SK-N-SH (cell line): ENCODE results near the gene SAMD7. TPM values are rescaled to one million over a fixed set of nuclear protein-coding genes. Genes with fewer than 3 reads are reported as not detected.
A peak's percentile ranks its signal among the peaks of the same experiment; 100 is the strongest.

ENCODE experiments used
- CTCF ChIA-PET: fragments of 300-600, 350-600 bp; formaldehyde crosslinking; extraction: SDS; loops from one replicate; lab custom pipeline; 2021; lab: Yijun Ruan, JAX
- POLR2A ChIA-PET: fragments of 350-600 bp; sonication (Branson Sonifier 250); formaldehyde crosslinking; extraction: SDS; loops from one replicate; lab custom pipeline; 2020; ENCODE audit warnings: antibody characterized with exemption, inconsistent platforms; lab: Yijun Ruan, JAX
- DNase-seq: peaks from one replicate; pipeline ENCODE4 v3.0.0; 2012
- H2AFZ ChIP-seq: fragments of 200-600 bp; sonication (generic); 2 replicates; pipeline ENCODE4 v1.8.1; 2016; ENCODE audit warnings: antibody characterized with exemption, mild to moderate bottlenecking, low read depth
- H3F3A ChIP-seq: fragments of 200-600 bp; sonication (generic); replicated peaks from 2 replicates; pipeline ENCODE3; 2016; ENCODE audit warnings: antibody characterized with exemption, mild to moderate bottlenecking; ENCODE audit not compliant: insufficient read depth
- H3K27ac ChIP-seq, 2 experiments: fragments of 200-500 bp in 1 of 2; fragments of 200-600 bp in 1 of 2; sonication (Bioruptor generic) in 1 of 2; sonication (generic), shearing (Covaris generic) in 1 of 2; 2 replicates each; pipeline versions ENCODE4 v1.5.1 to v1.6.1; 2014 to 2016; ENCODE audit warnings: low read depth in 2 of 2, inconsistent platforms in 1 of 2, low read length in 1 of 2, mild to moderate bottlenecking in 1 of 2, mixed read lengths in 1 of 2
- H3K27me3 ChIP-seq: fragments of 200-600 bp; sonication (generic), shearing (Covaris generic); 2 replicates; pipeline ENCODE4 v1.6.1; 2016; ENCODE audit warnings: mixed run types; ENCODE audit not compliant: insufficient read depth
- H3K36me3 ChIP-seq, 2 experiments: fragments of 200-500 bp in 1 of 2; fragments of 200-600 bp in 1 of 2; sonication (Bioruptor generic) in 1 of 2; sonication (generic) in 1 of 2; replicated peaks in 1 of 2; 2 replicates each; pipeline versions ENCODE3 to v1.5.1; 2014 to 2016; ENCODE audit warnings: low read length in 1 of 2, mild to moderate bottlenecking in 1 of 2; ENCODE audit not compliant: insufficient read depth in 2 of 2, control insufficient read depth in 1 of 2
- H3K4me1 ChIP-seq, 2 experiments: fragments of 200-500 bp in 1 of 2; fragments of 200-600 bp in 1 of 2; sonication (Bioruptor generic) in 1 of 2; sonication (generic), shearing (Covaris generic) in 1 of 2; 2 replicates each; pipeline versions ENCODE4 v1.5.1 to v1.6.1; 2014 to 2016; ENCODE audit warnings: low read depth in 1 of 2, low read length in 1 of 2, mixed run types in 1 of 2; ENCODE audit not compliant: insufficient read depth in 2 of 2, control insufficient read depth in 1 of 2
- H3K4me2 ChIP-seq: fragments of 200-600 bp; sonication (generic), shearing (Covaris generic); 2 replicates; pipeline ENCODE4 v1.6.1; 2017; ENCODE audit warnings: mixed run types
- H3K4me3 ChIP-seq, 2 experiments: fragments of 200-500 bp in 1 of 2; fragments of 200-600 bp in 1 of 2; sonication (Bioruptor generic) in 1 of 2; sonication (generic), shearing (Covaris generic) in 1 of 2; 2 replicates each; pipeline versions ENCODE4 v1.5.1 to v1.8.1; 2014 to 2016; ENCODE audit warnings: low read depth in 2 of 2, inconsistent platforms in 1 of 2, low read length in 1 of 2, mild to moderate bottlenecking in 1 of 2, mixed read lengths in 1 of 2, moderate library complexity in 1 of 2
- H3K79me2 ChIP-seq: fragments of 200-600 bp; sonication (generic); 2 replicates; pipeline ENCODE4 v1.8.1; 2017; ENCODE audit warnings: mild to moderate bottlenecking; ENCODE audit not compliant: insufficient read depth
- H3K9ac ChIP-seq: fragments of 200-600 bp; sonication (generic); 2 replicates; pipeline ENCODE4 v1.6.1; 2017; ENCODE audit warnings: mixed run types
- H3K9me2 ChIP-seq: fragments of 200-600 bp; sonication (generic); 2 replicates; pipeline ENCODE4 v1.6.1; 2017; ENCODE audit warnings: mixed run types
- H3K9me3 ChIP-seq: fragments of 200-600 bp; sonication (generic); 2 replicates; pipeline ENCODE4 v1.6.1; 2017; ENCODE audit warnings: mixed run types, mild to moderate bottlenecking, moderate library complexity
- H4K20me1 ChIP-seq: fragments of 200-600 bp; sonication (generic); 2 replicates; pipeline ENCODE4 v1.6.1; 2017; ENCODE audit warnings: mild to moderate bottlenecking, mixed run types; ENCODE audit not compliant: insufficient read depth
- CHD2 ChIP-seq: fragments of 150-350 bp; IDR thresholded peaks from 2 replicates; pipeline ENCODE4 v1.6.1; 2018; ENCODE audit warnings: low read length; ENCODE audit not compliant: partially characterized antibody
- EP300 ChIP-seq, 2 experiments: IDR thresholded peaks; 2 replicates each; pipeline versions ENCODE4 v1.4.0 to v1.6.1; 2012; ENCODE audit warnings: borderline replicate concordance in 1 of 2, low read depth in 1 of 2, low read length in 1 of 2
- FOXJ3 ChIP-seq: sonication (generic); formaldehyde crosslinking; IDR thresholded peaks from 2 replicates; pipeline ENCODE4 v1.5.1; 2020; ENCODE audit warnings: mild to moderate bottlenecking, missing genetic modification reagents
- GABPA ChIP-seq: IDR thresholded peaks from 2 replicates; pipeline ENCODE4 v1.4.0; 2012; ENCODE audit warnings: low read depth, mild to moderate bottlenecking
- MXI1 ChIP-seq: IDR thresholded peaks from 2 replicates; pipeline ENCODE4 v1.6.1; 2012; ENCODE audit warnings: mild to moderate bottlenecking, low read depth, low read length, improper control_type of control experiment
- POLR2AphosphoS5 ChIP-seq: IDR thresholded peaks from 2 replicates; pipeline ENCODE4 v1.6.1; 2012; ENCODE audit warnings: low read depth, low read length
- RAD21 ChIP-seq: IDR thresholded peaks from 2 replicates; pipeline ENCODE4 v1.6.1; 2012; ENCODE audit warnings: mild to moderate bottlenecking, low read length
- REST ChIP-seq: IDR thresholded peaks from 2 replicates; pipeline ENCODE4 v1.6.1; 2012; ENCODE audit warnings: mild to moderate bottlenecking, low read depth, low read length, moderate library complexity
- RFX5 ChIP-seq: IDR thresholded peaks from 2 replicates; pipeline ENCODE4 v1.6.1; 2012; ENCODE audit warnings: mild to moderate bottlenecking, improper control_type of control experiment, low read length
- SMC3 ChIP-seq: IDR thresholded peaks from 2 replicates; pipeline ENCODE4 v1.6.1; 2012; ENCODE audit warnings: low read depth, low read length, improper control_type of control experiment
- WGBS: methylation state at CpG from one replicate; pipeline ENCODE4 v1.1.6; 2017; ENCODE audit warnings: low lambda C conversion rate; 5-methylcytosine and 5-hydroxymethylcytosine counted together
- polyA plus RNA-seq, 3 experiments: library from polyadenylated mRNA; depleted of rRNA; stranded (reverse); fragments of >200 nt; gene quantifications; 2 replicates each; pipeline ENCODE4 v1.2.3, GENCODE V29; 2012
- TF ChIP-seq, protein P1 (sequence below): IDR thresholded peaks from 2 replicates; pipeline ENCODE4; 2012

Gene SAMD7
- polyA plus RNA-seq, 1 of the 3 experiments (the other 2 are of a cell fraction): not detected

- TF ChIP-seq REST (peak; percentile 34), SMC3 (peak; percentile 34; the same call in 1 of the 2 replicates), RAD21 (peak; percentile 66), GABPA (no peak), RFX5 (no peak), CHD2 (peak; percentile 100), FOXJ3 (no peak), POLR2AphosphoS5 (peak; percentile 96), EP300 (IDR thresholded peaks at IDR 0.05; ENCODE audit: borderline replicate concordance in 1 of 2, low read depth in 1 of 2, low read length in 1 of 2) (peak in 1 of 2 experiments; percentile 30; a peak in 1 of 4 replicates)
- TF ChIP-seq, protein P1, sequence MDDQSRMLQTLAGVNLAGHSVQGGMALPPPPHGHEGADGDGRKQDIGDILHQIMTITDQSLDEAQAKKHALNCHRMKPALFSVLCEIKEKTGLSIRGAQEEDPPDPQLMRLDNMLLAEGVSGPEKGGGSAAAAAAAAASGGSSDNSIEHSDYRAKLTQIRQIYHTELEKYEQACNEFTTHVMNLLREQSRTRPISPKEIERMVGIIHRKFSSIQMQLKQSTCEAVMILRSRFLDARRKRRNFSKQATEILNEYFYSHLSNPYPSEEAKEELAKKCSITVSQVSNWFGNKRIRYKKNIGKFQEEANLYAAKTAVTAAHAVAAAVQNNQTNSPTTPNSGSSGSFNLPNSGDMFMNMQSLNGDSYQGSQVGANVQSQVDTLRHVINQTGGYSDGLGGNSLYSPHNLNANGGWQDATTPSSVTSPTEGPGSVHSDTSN: no peak
Observed at GRCh38 chr3:169966428-169966950, 55.1 kb downstream of the SAMD7 start, which contains the start of gene SEC62 (continued).

DNA sequence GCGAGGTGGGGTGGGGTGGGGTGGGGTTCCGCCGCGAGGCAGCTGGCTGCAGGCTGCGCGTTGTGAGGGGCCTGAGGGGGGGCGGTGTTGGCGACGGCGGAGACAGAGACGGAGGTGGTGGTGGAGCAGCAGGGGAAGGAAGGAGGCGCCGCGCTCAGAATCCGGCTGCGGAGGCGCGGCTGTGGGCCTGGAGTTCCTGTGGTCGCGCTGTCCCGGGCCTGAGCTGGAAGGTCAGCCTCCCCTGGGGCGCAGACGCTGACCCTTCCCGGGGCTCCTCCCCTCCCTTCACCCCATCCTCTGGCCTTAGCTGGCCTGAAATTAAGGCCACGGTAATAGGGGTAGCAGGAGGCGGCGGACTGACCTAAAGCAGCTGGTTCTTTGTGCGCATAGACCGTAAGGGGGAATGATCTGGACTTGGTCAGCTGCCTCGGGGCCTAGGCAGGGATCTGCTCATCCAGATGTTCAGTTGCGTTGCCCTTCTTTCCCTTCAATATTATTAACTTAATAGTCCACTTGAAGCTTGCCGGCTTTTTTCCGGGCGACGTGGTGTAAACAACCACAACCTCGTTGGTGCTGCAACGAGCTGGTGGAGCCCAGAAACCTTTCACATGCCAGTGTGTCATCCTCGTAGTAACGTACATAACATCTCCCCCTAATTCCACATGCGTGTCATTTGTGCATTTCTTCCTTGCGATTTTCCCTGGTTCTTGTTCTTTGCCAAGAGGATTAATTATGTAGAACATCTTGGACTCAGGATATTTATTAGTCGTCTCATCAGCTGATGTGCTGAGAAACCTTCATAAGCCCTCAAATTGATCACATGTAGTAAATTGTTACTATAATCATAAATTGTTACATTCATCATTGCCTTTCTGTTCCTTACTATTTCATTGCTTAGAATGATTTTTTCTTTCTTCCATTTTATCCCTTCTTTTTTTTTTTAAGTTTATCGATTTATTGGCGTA, 55.9 kb downstream of the SAMD7 start:
- CTCF ChIA-PET: interaction anchor here (0.6 to 2.0 kb wide), 8 partner anchors 11 to 110 kb away, joined by 3 to 8 read pairs (median 4); no protein-coding TSS in a partner anchor
- H3K4me2 ChIP-seq: peak overlapping the region; percentile 66

More for the DNA sequence above, 55.9 kb downstream of the SAMD7 start:
- peaks cover 60% of the 10 kb centered on the region for H3K79me2 ChIP-seq
- POLR2A ChIA-PET: interaction anchor here (0.7 to 1.4 kb wide), 4 partner anchors 105 to 779 kb away, joined by 3 to 7 read pairs (median 4); partner anchors contain the start of genes ACTRT3 and TERC
- H3K36me3 ChIP-seq: peaks cover 8 to 19% of the 10 kb centered on the region in 2 experiments
- H3K9me3 ChIP-seq: no peaks in the 10 kb centered on the region
- peak; percentile 82 for TF ChIP-seq MXI1
- TF ChIP-seq EP300 (IDR thresholded peaks at IDR 0.05; ENCODE audit: borderline replicate concordance in 1 of 2, low read depth in 1 of 2, low read length in 1 of 2): no peak
- peak; percentile 80 for DNase-seq
- H3K9me2 ChIP-seq: no peaks in the 10 kb centered on the region
- no peaks in the 10 kb centered on the region for H3K27me3 ChIP-seq
- H4K20me1 ChIP-seq: peaks cover 43% of the 10 kb centered on the region
- peaks cover 9 to 15% of the 10 kb centered on the region in 2 experiments; a peak in 3 of 4 replicates for H3K4me1 ChIP-seq
- peak overlapping the region; percentile 63 to 80 for H3K27ac ChIP-seq
- peak overlapping the region; percentile 99 for H2AFZ ChIP-seq
- peak overlapping the region; percentile 78 for H3K9ac ChIP-seq
- H3F3A ChIP-seq: no peaks in the 10 kb centered on the region
- WGBS: 8% methylated on average over 34 of the region's 44 CpGs
- H3K4me3 ChIP-seq: peak overlapping the region; percentile 60 to 74
